Liver (tissue), 9 donors: Measurements from ENCODE around the gene ITGA6. TPM values are rescaled to one million over a fixed set of nuclear protein-coding genes. Genes with fewer than 3 reads are reported as not detected.

Source experiments
- DNase-seq: peaks from one replicate; pipeline ENCODE4 v3.0.0-alpha.2; 2017; ENCODE audit warnings: low spot score
- H3K27ac ChIP-seq, 2 donors: one replicate each; pipeline ENCODE4 v1.7.0; 2013; ENCODE audit warnings: inconsistent platforms in 2 of 2, low read length in 2 of 2, control low read depth in 1 of 2, low read depth in 1 of 2, mild to moderate bottlenecking in 1 of 2
- H3K27me3 ChIP-seq, 4 donors: one replicate each; pipeline versions ENCODE4 v1.6.1 to v1.7.0; 2013; ENCODE audit warnings: low read length in 3 of 4, inconsistent platforms in 1 of 4, mild to moderate bottlenecking in 1 of 4, moderate library complexity in 1 of 4; ENCODE audit not compliant: control insufficient read depth in 4 of 4, insufficient read depth in 4 of 4
- H3K36me3 ChIP-seq, 4 donors: one replicate each; pipeline versions ENCODE4 v1.6.1 to v1.7.0; 2013; ENCODE audit warnings: low read length in 3 of 4, mild to moderate bottlenecking in 3 of 4, low read depth in 1 of 4, moderate library complexity in 1 of 4; ENCODE audit not compliant: control insufficient read depth in 4 of 4, insufficient read depth in 3 of 4
- H3K4me1 ChIP-seq, 4 donors: one replicate each; pipeline versions ENCODE4 v1.6.1 to v1.7.0; 2013; ENCODE audit warnings: low read length in 3 of 4, mild to moderate bottlenecking in 3 of 4, moderate library complexity in 1 of 4; ENCODE audit not compliant: control insufficient read depth in 4 of 4, insufficient read depth in 4 of 4
- H3K4me3 ChIP-seq, 3 donors: one replicate each; pipeline versions ENCODE4 v1.6.1 to v1.7.0; 2013; ENCODE audit warnings: low read length in 3 of 3, control low read depth in 1 of 3, low read depth in 1 of 3, mild to moderate bottlenecking in 1 of 3
- H3K9ac ChIP-seq, 2 donors: one replicate each; pipeline ENCODE4 v1.7.0; 2013; ENCODE audit warnings: low read length in 2 of 2, mild to moderate bottlenecking in 2 of 2, moderate library complexity in 2 of 2, control low read depth in 1 of 2, low read depth in 1 of 2
- H3K9me3 ChIP-seq, 4 donors: one replicate each; pipeline versions ENCODE4 v1.6.1 to v1.7.0; 2013; ENCODE audit warnings: low read length in 3 of 4; ENCODE audit not compliant: control insufficient read depth in 4 of 4
- EGR1 ChIP-seq, 2 donors: IDR thresholded peaks; 2 replicates each; pipeline ENCODE4 v1.6.1; 2016 to 2018; ENCODE audit warnings: antibody characterized with exemption in 2 of 2, low read depth in 2 of 2
- HNF4G ChIP-seq: IDR thresholded peaks from 2 replicates; pipeline ENCODE4 v1.6.1; 2016; ENCODE audit warnings: antibody characterized with exemption
- RAD21 ChIP-seq, 2 donors: IDR thresholded peaks; 2 replicates each; pipeline ENCODE4 v1.6.1; 2016; ENCODE audit warnings: antibody characterized with exemption in 2 of 2, mild to moderate bottlenecking in 2 of 2
- RXRA ChIP-seq, 2 donors: IDR thresholded peaks; 2 replicates each; pipeline ENCODE4 v1.6.1; 2017 to 2018; ENCODE audit warnings: antibody characterized with exemption in 2 of 2, mild to moderate bottlenecking in 1 of 2
- SP1 ChIP-seq: IDR thresholded peaks from 2 replicates; pipeline ENCODE4 v1.6.1; 2018; ENCODE audit warnings: antibody characterized with exemption, mild to moderate bottlenecking
- YY1 ChIP-seq: IDR thresholded peaks from 2 replicates; pipeline ENCODE4 v1.6.1; 2016; ENCODE audit warnings: antibody characterized with exemption, mild to moderate bottlenecking
- WGBS: extraction: QIAGEN DNeasy Blood & Tissue Kit; methylation state at CpG from one replicate; pipeline ENCODE4 v1.1.7; 2013; 5-methylcytosine and 5-hydroxymethylcytosine counted together
- polyA plus RNA-seq, 2 donors: library from polyadenylated mRNA; stranded (reverse) in 1 of 2; unstranded in 1 of 2; fragments of 200-250 nt in 1 of 2; fragments of >200 nt in 1 of 2; fragmentation: Nextera tagmentation in 1 of 2; extraction: Ambion mirVana in 1 of 2; gene quantifications; one replicate each; pipeline versions ENCODE4 v1.2.1 to v1.2.3, GENCODE V29; 2013 to 2015
- total RNA-seq, 2 donors: library from RNA; depleted of rRNA; stranded (reverse); fragments of >200 nt; gene quantifications; one replicate each; pipeline ENCODE4 v1.2.3, GENCODE V29; 2014
- TF ChIP-seq, protein P1 (sequence below): IDR thresholded peaks from 2 replicates; pipeline ENCODE4 v1.6.1; 2016; ENCODE audit warnings: antibody characterized with exemption
- TF ChIP-seq, protein P2 (sequence below): IDR thresholded peaks from 2 replicates; pipeline ENCODE4 v1.6.1; 2016; ENCODE audit warnings: antibody characterized with exemption
- TF ChIP-seq, protein P3 (sequence below): IDR thresholded peaks from 2 replicates; pipeline ENCODE4 v1.6.1; 2016; ENCODE audit warnings: antibody characterized with exemption
- TF ChIP-seq, protein P4 (sequence below): IDR thresholded peaks from 2 replicates; pipeline ENCODE4 v1.6.1; 2016; ENCODE audit warnings: antibody characterized with exemption, mild to moderate bottlenecking
- donor health status: healthy.
- donor health status: healthy.
- donor health status: healthy.
- donor health status: healthy.
- donor health status: healthy.

Gene ITGA6
- total and polyA plus RNA-seq, 4 donors = 5.8 to 21.6 (median 11.4) TPM

DNA sequence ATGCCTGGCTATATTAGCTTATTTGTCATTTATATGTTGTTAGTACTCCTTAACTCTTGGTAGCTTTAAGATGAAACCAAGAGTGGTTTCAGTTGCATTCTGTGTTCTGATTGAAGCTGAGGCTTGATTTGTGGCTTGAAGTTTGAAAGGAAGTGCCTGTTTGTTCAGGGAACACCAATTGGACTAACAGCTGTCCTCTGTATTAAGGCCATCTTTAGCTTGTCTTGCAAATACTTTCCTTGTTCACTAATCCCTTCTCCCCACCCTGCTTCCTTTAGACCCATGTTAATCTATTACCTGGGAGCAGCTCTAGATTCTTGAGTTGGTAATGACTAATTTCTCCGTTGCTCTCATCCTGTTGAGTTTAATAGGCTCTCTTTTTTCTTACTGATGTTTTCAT is 13.4 kb downstream of the ITGA6 start (continued):
- TF ChIP-seq, protein P1, sequence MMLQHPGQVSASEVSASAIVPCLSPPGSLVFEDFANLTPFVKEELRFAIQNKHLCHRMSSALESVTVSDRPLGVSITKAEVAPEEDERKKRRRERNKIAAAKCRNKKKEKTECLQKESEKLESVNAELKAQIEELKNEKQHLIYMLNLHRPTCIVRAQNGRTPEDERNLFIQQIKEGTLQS = no peak

DNA sequence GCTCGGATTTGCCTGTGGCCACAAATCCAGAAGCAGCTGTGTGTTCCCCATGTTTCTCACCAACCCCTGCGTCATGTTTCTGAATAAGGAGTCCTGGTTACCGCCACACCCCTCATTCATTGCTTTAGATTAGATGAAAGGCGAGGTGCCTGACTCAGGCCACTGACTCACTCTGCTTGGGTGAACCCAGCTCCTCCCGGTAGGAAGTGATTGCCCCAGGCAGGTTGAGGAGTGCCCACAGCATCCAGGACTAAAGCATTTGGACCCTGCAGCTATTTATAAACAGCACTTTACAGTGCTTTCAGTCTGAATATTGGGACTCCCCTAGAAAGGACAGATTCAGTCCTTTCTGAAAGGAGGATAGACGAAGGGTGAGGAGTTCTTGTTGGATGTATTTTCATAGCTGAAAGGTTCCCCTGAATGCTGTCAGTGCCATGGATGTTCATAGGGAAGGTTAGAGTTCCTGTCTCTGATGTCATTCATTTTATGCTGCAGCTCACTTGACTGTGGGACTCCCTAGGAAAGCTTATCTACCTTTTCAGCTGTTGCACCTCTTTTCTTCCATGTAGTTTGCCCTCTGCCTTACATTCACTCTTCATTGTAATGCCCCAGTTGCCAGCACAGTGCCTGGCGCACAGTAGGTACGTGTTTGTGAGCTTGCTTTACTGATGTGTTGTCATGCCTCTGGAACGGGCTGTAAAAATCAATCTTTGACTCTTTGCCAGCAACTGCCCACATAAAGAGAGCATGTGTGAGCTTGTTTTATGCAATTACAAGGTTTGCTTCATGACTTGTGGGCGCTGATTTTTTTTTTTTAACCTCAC is 14.9 kb downstream of the ITGA6 start:
- TF ChIP-seq RXRA (IDR thresholded peaks at IDR 0.05) (peak in 1 of 2 donors; percentile 5), HNF4G (no peak), RAD21 (IDR thresholded peaks at IDR 0.05) (peak in 1 of 2 donors; percentile 18), EGR1 (IDR thresholded peaks at IDR 0.05; ENCODE audit: low read depth in 2 of 2) (no peak), SP1 (no peak), YY1 (no peak)
- TF ChIP-seq, protein P2, sequence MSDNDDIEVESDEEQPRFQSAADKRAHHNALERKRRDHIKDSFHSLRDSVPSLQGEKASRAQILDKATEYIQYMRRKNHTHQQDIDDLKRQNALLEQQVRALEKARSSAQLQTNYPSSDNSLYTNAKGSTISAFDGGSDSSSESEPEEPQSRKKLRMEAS = no peak
- H3K9ac ChIP-seq = no peak overlapping the region
- DNase-seq = no peak

DNA sequence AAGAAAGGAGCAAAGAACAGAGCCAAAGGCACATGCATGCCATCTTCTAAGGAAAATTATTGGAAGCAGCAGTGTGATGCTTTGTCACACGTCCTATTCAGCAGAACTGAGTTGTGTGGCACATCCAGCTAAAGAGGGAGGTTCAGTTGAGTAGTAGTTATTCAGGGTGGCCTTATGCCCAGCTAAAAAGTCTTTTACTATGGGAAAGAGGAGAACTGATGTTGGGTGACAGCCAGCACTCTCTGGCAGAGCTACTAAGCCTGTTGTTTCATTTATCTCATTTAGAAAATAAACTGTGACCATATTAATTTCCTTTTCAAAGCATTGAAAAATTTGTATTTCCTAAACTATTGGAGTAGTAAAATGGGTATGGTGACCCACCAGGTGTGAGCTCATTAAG is 18.5 kb downstream of the ITGA6 start:
- peaks cover 0 to 2% (median 0%) of the 10 kb centered on the region in 4 donors for H3K4me1 ChIP-seq
- no peaks in the 10 kb centered on the region for H3K9me3 ChIP-seq
- 80% methylated on average over 1 of the region's 1 CpG for WGBS
- H3K9ac ChIP-seq = no peak overlapping the region
- DNase-seq = no peak
- H3K27me3 ChIP-seq = no peaks in the 10 kb centered on the region
- H3K27ac ChIP-seq = no peak overlapping the region
- H3K4me3 ChIP-seq = no peak overlapping the region
- no peaks in the 10 kb centered on the region for H3K36me3 ChIP-seq
- TF ChIP-seq YY1 (no peak), HNF4G (no peak), SP1 (no peak)
- TF ChIP-seq, protein P3, sequence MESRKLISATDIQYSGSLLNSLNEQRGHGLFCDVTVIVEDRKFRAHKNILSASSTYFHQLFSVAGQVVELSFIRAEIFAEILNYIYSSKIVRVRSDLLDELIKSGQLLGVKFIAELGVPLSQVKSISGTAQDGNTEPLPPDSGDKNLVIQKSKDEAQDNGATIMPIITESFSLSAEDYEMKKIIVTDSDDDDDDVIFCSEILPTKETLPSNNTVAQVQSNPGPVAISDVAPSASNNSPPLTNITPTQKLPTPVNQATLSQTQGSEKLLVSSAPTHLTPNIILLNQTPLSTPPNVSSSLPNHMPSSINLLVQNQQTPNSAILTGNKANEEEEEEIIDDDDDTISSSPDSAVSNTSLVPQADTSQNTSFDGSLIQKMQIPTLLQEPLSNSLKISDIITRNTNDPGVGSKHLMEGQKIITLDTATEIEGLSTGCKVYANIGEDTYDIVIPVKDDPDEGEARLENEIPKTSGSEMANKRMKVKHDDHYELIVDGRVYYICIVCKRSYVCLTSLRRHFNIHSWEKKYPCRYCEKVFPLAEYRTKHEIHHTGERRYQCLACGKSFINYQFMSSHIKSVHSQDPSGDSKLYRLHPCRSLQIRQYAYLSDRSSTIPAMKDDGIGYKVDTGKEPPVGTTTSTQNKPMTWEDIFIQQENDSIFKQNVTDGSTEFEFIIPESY = no peak
- TF ChIP-seq, protein P4, sequence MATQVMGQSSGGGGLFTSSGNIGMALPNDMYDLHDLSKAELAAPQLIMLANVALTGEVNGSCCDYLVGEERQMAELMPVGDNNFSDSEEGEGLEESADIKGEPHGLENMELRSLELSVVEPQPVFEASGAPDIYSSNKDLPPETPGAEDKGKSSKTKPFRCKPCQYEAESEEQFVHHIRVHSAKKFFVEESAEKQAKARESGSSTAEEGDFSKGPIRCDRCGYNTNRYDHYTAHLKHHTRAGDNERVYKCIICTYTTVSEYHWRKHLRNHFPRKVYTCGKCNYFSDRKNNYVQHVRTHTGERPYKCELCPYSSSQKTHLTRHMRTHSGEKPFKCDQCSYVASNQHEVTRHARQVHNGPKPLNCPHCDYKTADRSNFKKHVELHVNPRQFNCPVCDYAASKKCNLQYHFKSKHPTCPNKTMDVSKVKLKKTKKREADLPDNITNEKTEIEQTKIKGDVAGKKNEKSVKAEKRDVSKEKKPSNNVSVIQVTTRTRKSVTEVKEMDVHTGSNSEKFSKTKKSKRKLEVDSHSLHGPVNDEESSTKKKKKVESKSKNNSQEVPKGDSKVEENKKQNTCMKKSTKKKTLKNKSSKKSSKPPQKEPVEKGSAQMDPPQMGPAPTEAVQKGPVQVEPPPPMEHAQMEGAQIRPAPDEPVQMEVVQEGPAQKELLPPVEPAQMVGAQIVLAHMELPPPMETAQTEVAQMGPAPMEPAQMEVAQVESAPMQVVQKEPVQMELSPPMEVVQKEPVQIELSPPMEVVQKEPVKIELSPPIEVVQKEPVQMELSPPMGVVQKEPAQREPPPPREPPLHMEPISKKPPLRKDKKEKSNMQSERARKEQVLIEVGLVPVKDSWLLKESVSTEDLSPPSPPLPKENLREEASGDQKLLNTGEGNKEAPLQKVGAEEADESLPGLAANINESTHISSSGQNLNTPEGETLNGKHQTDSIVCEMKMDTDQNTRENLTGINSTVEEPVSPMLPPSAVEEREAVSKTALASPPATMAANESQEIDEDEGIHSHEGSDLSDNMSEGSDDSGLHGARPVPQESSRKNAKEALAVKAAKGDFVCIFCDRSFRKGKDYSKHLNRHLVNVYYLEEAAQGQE = no peak

More for the DNA sequence above, 14.9 kb downstream of the ITGA6 start:
- WGBS = 62% methylated on average over 10 of the region's 10 CpGs
- Histone ChIP-seq H3K9me3 (no peaks in the 10 kb centered on the region), H3K27ac (no peak overlapping the region), H3K4me1 (peaks cover 0 to 3% (median 1%) of the 10 kb centered on the region in 4 donors), H3K36me3 (no peaks in the 10 kb centered on the region), H3K4me3 (no peak overlapping the region), H3K27me3 (no peaks in the 10 kb centered on the region)
